Calu3 (cell line): Measurements from ENCODE around the gene CENPA. TPM values are rescaled to one million over a fixed set of nuclear protein-coding genes. Genes with fewer than 3 reads are reported as not detected.

Experiments used
- BruUV-seq: library from RNA; stranded (reverse); fragments of 400-500 nt; replicated peaks from 2 replicates; lab custom pipeline; 2021; lab: Mats Ljungman, UMichigan
- CTCF ChIA-PET: fragments of 300-600 bp; sonication (Branson Sonifier 250); formaldehyde crosslinking; loops from one replicate; lab custom pipeline; 2022; ENCODE audit warnings: antibody characterized with exemption; lab: Charles Lee
- DNase-seq: peaks from one replicate; pipeline ENCODE4 v3.0.0; 2022
- H3K27ac Mint-ChIP-seq: one replicate; pipeline ENCODE4 v1.8.0; 2022; ENCODE audit warnings: mixed read lengths; ENCODE audit not compliant: unreplicated experiment
- H3K27me3 Mint-ChIP-seq: one replicate; pipeline ENCODE4 v1.8.0; 2022; ENCODE audit warnings: mixed read lengths; ENCODE audit not compliant: unreplicated experiment
- H3K36me3 Mint-ChIP-seq: one replicate; pipeline ENCODE4 v1.8.0; 2022; ENCODE audit warnings: mild to moderate bottlenecking, moderate library complexity, mixed read lengths; ENCODE audit not compliant: insufficient read depth, unreplicated experiment
- H3K4me1 Mint-ChIP-seq: one replicate; pipeline ENCODE4 v1.8.0; 2022; ENCODE audit warnings: mild to moderate bottlenecking, low read depth, mixed read lengths; ENCODE audit not compliant: unreplicated experiment
- H3K4me3 Mint-ChIP-seq: one replicate; pipeline ENCODE4 v1.8.0; 2022; ENCODE audit warnings: mild to moderate bottlenecking, low read depth, moderate library complexity, mixed read lengths; ENCODE audit not compliant: unreplicated experiment
- H3K9me3 Mint-ChIP-seq: one replicate; pipeline ENCODE4 v1.8.0; 2022; ENCODE audit warnings: low read depth, mixed read lengths; ENCODE audit not compliant: unreplicated experiment
- CTCF ChIP-seq: fragments of 200-600 bp; IDR thresholded peaks from one replicate; pipeline ENCODE4 v1.8.0; 2022; ENCODE audit warnings: antibody characterized with exemption; ENCODE audit not compliant: unreplicated experiment
- intact Hi-C: fragments of 100-400 bp; cut with micrococcal nuclease; formaldehyde crosslinking; loops from one replicate; pipeline ENCODE4 v1.10.0; 2022; ENCODE audit not compliant: unreplicated experiment
- total RNA-seq: library from RNA; stranded (reverse); gene quantifications from 2 replicates; pipeline ENCODE4 v1.2.3, GENCODE V29; 2022

The CENPA gene
- total RNA-seq, 1 experiment from 2014 or later: 33.2 TPM

GRCh38 chr2:26809876-26810577, 24.2 kb downstream of the CENPA start:
- DNase-seq: no peak
- Mint-ChIP-seq H3K27ac (no peak overlapping the region), H3K9me3 (no peaks in the 10 kb centered on the region), H3K4me3 (no peak overlapping the region), H3K4me1 (no peaks in the 10 kb centered on the region), H3K36me3 (no peaks in the 10 kb centered on the region), H3K27me3 (peaks cover 49% of the 10 kb centered on the region)
- intact Hi-C loops: no loop called here
- CTCF ChIA-PET: no interaction called here
- no peak for TF ChIP-seq CTCF
- BruUV-seq: no TSS peak

GRCh38 chr2:26811261-26811660, 25.4 kb downstream of the CENPA start:
- intact Hi-C loops: no loop called here
- DNase-seq: no peak
- BruUV-seq: no TSS peak
- Mint-ChIP-seq H3K9me3 (no peaks in the 10 kb centered on the region), H3K27ac (no peak overlapping the region), H3K4me1 (no peaks in the 10 kb centered on the region), H3K36me3 (no peaks in the 10 kb centered on the region), H3K27me3 (peaks cover 49% of the 10 kb centered on the region), H3K4me3 (no peak overlapping the region)
- CTCF ChIA-PET: interaction anchor here (1.1 kb wide), 1 partner anchor 35 kb away, joined by 3 read pairs; no protein-coding TSS in a partner anchor
- no peak for TF ChIP-seq CTCF

GRCh38 chr2:26811791-26812694, 26.2 kb downstream of the CENPA start:
- no TSS peak for BruUV-seq
- no peak overlapping the region for H3K27ac Mint-ChIP-seq

More at GRCh38 chr2:26811791-26812694, 26.2 kb downstream of the CENPA start:
- Mint-ChIP-seq H3K4me1 (no peaks in the 10 kb centered on the region), H3K27me3 (peaks cover 56% of the 10 kb centered on the region), H3K4me3 (no peak overlapping the region), H3K36me3 (no peaks in the 10 kb centered on the region), H3K9me3 (no peaks in the 10 kb centered on the region)
- CTCF ChIA-PET: interaction anchor here (1.1 kb wide), 1 partner anchor 34 kb away, joined by 3 read pairs; no protein-coding TSS in a partner anchor
- TF ChIP-seq CTCF: no peak
- intact Hi-C loops: no loop called here
- no peak for DNase-seq
